K562 (cell line): Measurements from ENCODE around the gene SPATA16. TPM values are rescaled to one million over a fixed set of nuclear protein-coding genes. Genes with fewer than 3 reads are reported as not detected.

Source experiments
- ATAC-seq: fragments of 200-7000 bp; cut with Tn5 transposase; 3 replicates; pipeline ENCODE4 v1.9.1; 2020; ENCODE audit warnings: moderate library complexity
- BruUV-seq: library from RNA; stranded (reverse); fragments of 400-500 nt; replicated peaks from 2 replicates; lab custom pipeline; 2021; lab: Mats Ljungman, UMichigan
- CTCF ChIA-PET: fragments of 300-600 bp; formaldehyde crosslinking; extraction: SDS; loops from one replicate; lab custom pipeline; 2021; ENCODE audit warnings: low intra/inter-chr PET ratio; lab: Yijun Ruan, JAX
- POLR2A ChIA-PET: fragments of 300-600, 350-650 bp; sonication (Branson Sonifier 250); formaldehyde crosslinking; extraction: SDS; loops from one replicate; lab custom pipeline; 2021; ENCODE audit warnings: antibody characterized with exemption, inconsistent platforms; lab: Yijun Ruan, JAX
- DNase-seq, 4 experiments: peaks; one replicate each; pipeline versions ENCODE4 v3.0.0 to v3.0.0-alpha.2; 2011 to 2018; ENCODE audit warnings: low spot score in 3 of 4, mixed read lengths in 3 of 4; ENCODE audit errors: extremely low read depth in 1 of 4
- FAIRE-seq: peaks from 2 replicates; lab custom pipeline; 2011; peaks lifted over from hg19 to GRCh38; lab: Jason Lieb, UNC
- H2AFZ ChIP-seq: 2 replicates; pipeline ENCODE4 v1.6.0; 2011; ENCODE audit warnings: low read depth, low read length, control low read depth, inconsistent platforms
- H3K27ac ChIP-seq: fragments of 200-600 bp; 3 replicates; pipeline ENCODE4 v1.8.0; 2011; ENCODE audit warnings: low read depth, mild to moderate bottlenecking, control low read depth, inconsistent platforms, low read length, moderate library complexity, mixed read lengths; ENCODE audit errors: extremely low read depth
- H3K27me3 ChIP-seq, 2 experiments: fragments of 300-600 bp in 1 of 2; 2 replicates in 1 of 2; 3 replicates in 1 of 2; pipeline versions ENCODE4 v1.6.0 to v1.8.0; 2011; ENCODE audit warnings: inconsistent platforms in 2 of 2, low read length in 2 of 2, mild to moderate bottlenecking in 1 of 2, mixed read lengths in 1 of 2, moderate library complexity in 1 of 2; ENCODE audit not compliant: control insufficient read depth in 2 of 2, insufficient read depth in 2 of 2
- H3K36me3 ChIP-seq: fragments of 300-600 bp; 3 replicates; pipeline ENCODE4 v1.8.0; 2011; ENCODE audit warnings: mild to moderate bottlenecking, low read length, inconsistent platforms; ENCODE audit not compliant: control insufficient read depth, insufficient read depth
- H3K4me1 ChIP-seq, 2 experiments: fragments of 200-600 bp in 1 of 2; replicated peaks in 1 of 2; 2 replicates in 1 of 2; 3 replicates in 1 of 2; pipeline versions ENCODE4 v1.5.1 to v1.8.0; 2011; ENCODE audit warnings: inconsistent platforms in 2 of 2, low read length in 2 of 2, mild to moderate bottlenecking in 1 of 2, mixed read lengths in 1 of 2, moderate library complexity in 1 of 2; ENCODE audit not compliant: control insufficient read depth in 2 of 2, insufficient read depth in 2 of 2
- H3K4me2 ChIP-seq: 2 replicates; pipeline ENCODE4 v1.6.1; 2011; ENCODE audit warnings: low read length, control low read depth, inconsistent platforms, mixed read lengths; ENCODE audit not compliant: insufficient read depth
- H3K4me3 ChIP-seq: fragments of 200-600 bp; sonication (generic), shearing (Covaris generic); 2 replicates; pipeline ENCODE4 v1.5.1; 2016; ENCODE audit warnings: control low read depth, inconsistent platforms
- H3K79me2 ChIP-seq: fragments of 200-600 bp; 3 replicates; pipeline ENCODE4 v1.8.0; 2011; ENCODE audit warnings: low read length, inconsistent platforms; ENCODE audit not compliant: control insufficient read depth, insufficient read depth
- H3K9ac ChIP-seq, 2 experiments: 2 replicates each; pipeline versions ENCODE4 v1.6.0 to v1.6.1; 2011; ENCODE audit warnings: low read depth in 2 of 2, low read length in 2 of 2, control low read depth in 1 of 2, inconsistent platforms in 1 of 2, mild to moderate bottlenecking in 1 of 2, mixed read lengths in 1 of 2; ENCODE audit not compliant: insufficient read depth in 1 of 2
- H3K9me1 ChIP-seq: one replicate; pipeline ENCODE4 v1.6.0; 2011; ENCODE audit warnings: inconsistent platforms, mild to moderate bottlenecking, low read length, moderate library complexity; ENCODE audit not compliant: control insufficient read depth, insufficient read depth
- H3K9me3 ChIP-seq: replicated peaks from 2 replicates; pipeline ENCODE4 v1.5.1; 2011; ENCODE audit warnings: low read depth, low read length, inconsistent platforms; ENCODE audit not compliant: control insufficient read depth, insufficient read depth
- H4K20me1 ChIP-seq: replicated peaks from 2 replicates; pipeline ENCODE4 v1.6.1; 2011; ENCODE audit warnings: low read length, inconsistent platforms, mixed read lengths; ENCODE audit not compliant: control insufficient read depth, insufficient read depth
- CREBBP ChIP-seq: IDR thresholded peaks from one replicate; pipeline ENCODE4 v1.6.1; 2012; ENCODE audit warnings: low read depth, mild to moderate bottlenecking, control low read depth, inconsistent platforms, low read length
- NR2C1 ChIP-seq, 2 experiments: fragments of 450-650 bp; IDR thresholded peaks; 2 replicates each; pipeline ENCODE4 v1.6.1; 2017; ENCODE audit warnings: mild to moderate bottlenecking in 2 of 2, antibody characterized with exemption in 1 of 2, inconsistent platforms in 1 of 2, missing compliant biosample characterization in 1 of 2, missing genetic modification characterization in 1 of 2
- SETDB1 ChIP-seq: IDR thresholded peaks from one replicate; pipeline ENCODE4 v1.6.1; 2012; ENCODE audit warnings: low read length, control low read depth, inconsistent platforms
- SIRT6 ChIP-seq: IDR thresholded peaks from one replicate; pipeline ENCODE4 v1.6.1; 2012; ENCODE audit warnings: low read depth, mild to moderate bottlenecking, control low read depth, inconsistent platforms, low read length, moderate library complexity
- ZNF707 ChIP-seq: fragments of 250-450 bp; sonication (Bioruptor Pico); conservative IDR thresholded peaks from 2 replicates; pipeline ENCODE4 v1.8.0; 2022; ENCODE audit warnings: inconsistent platforms, mild to moderate bottlenecking, moderate library complexity
- WGBS: fragments of 100-300 bp; shearing (Covaris generic); methylation state at CpG from one replicate; pipeline ENCODE4 v1.1.6; 2016; ENCODE audit warnings: low coverage, mixed read lengths; ENCODE audit not compliant: insufficient coverage; ENCODE audit errors: missing lambda C conversion rate; 5-methylcytosine and 5-hydroxymethylcytosine counted together
- in situ Hi-C: fragments of 300-500 bp; cut with MboI; formaldehyde crosslinking; loops from 4 replicates; pipeline ENCODE4 v1.15.0; 2018; ENCODE audit warnings: inconsistent platforms, mixed read lengths
- intact Hi-C: fragments of 100-400 bp; cut with micrococcal nuclease; formaldehyde crosslinking; loops from 2 replicates; pipeline ENCODE4 v1.14.2; 2022
- polyA plus RNA-seq, 8 experiments: library from polyadenylated mRNA; depleted of rRNA in 4 of 8; stranded (reverse) in 5 of 8; unstranded in 3 of 8; fragments of >200 nt; fragmentation: Nextera tagmentation in 2 of 8; fragmentation: Illumina TruSeq in 1 of 8; extraction: Ambion mirVana in 2 of 8; extraction: Trizol in 1 of 8; gene quantifications; 2 replicates each; pipeline versions ENCODE4 v1.2.1 to v1.2.3, GENCODE V29; 2011 to 2014; ENCODE audit warnings: inconsistent platforms in 1 of 8, missing spikeins in 1 of 8
- total RNA-seq, 7 experiments: library from RNA; depleted of rRNA in 6 of 7; stranded (reverse); fragments of >200 nt in 6 of 7; fragmentation: Illumina TruSeq in 2 of 7; extraction: Trizol in 2 of 7; gene quantifications; 2 replicates each; pipeline versions ENCODE4 v1.2.1 to v1.2.3, GENCODE V29; 2011 to 2021; ENCODE audit warnings: low replicate concordance in 1 of 7
- TF ChIP-seq, protein P1 (sequence below), 2 experiments: fragments of 450-650 bp in 1 of 2; sonication (generic) in 1 of 2; formaldehyde crosslinking in 1 of 2; IDR thresholded peaks; 2 replicates each; pipeline versions ENCODE4 v1.7.1 to v1.9.0; 2016 to 2022; ENCODE audit warnings: inconsistent platforms in 1 of 2, mild to moderate bottlenecking in 1 of 2, missing genetic modification reagents in 1 of 2

Gene SPATA16
- total and polyA plus RNA-seq, 9 of the 15 experiments (the other 6 are each of a cell fraction or from before 2014, with no cell fraction given): not detected

DNA sequence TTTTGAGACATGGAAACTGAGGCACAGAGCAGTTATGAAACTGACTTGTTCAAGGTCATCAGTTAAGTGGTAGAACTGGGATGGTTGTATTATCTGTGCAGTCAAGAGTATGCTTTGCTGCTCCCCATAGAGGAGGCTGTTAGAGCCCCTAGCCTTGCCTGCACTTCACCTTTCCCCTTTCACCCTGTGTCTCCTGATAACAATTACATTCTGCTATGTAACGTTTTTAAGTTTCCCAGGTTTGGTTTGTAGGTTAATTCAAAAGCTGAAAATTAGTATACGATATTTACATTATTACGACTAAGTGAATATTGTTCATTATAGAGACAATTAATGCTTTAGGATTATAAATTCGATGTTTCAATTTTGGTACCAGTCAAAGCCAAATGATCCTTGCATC, 300.6 kb downstream of the SPATA16 start:
- H3K4me3 ChIP-seq: no peak overlapping the region
- H4K20me1 ChIP-seq: no peaks in the 10 kb centered on the region
- ChIA-PET CTCF (no interaction called here), POLR2A (no interaction called here)
- no peak overlapping the region for H3K9ac ChIP-seq
- 62% methylated on average over 4 of the region's 4 CpGs for WGBS
- H3K4me2 ChIP-seq: no peak overlapping the region
- DNase-seq: no peak
- peaks cover 4 to 15% of the 10 kb centered on the region in 2 experiments; a peak in 3 of 5 replicates for H3K4me1 ChIP-seq
- no peaks in the 10 kb centered on the region for H3K9me3 ChIP-seq
- BruUV-seq: no TSS peak
- intact Hi-C loops: no loop called here
- H3K27ac ChIP-seq: no peak overlapping the region
- H2AFZ ChIP-seq: peak overlapping the region; percentile 17; the same call in 1 of the 2 replicates
- no peak for ATAC-seq
- FAIRE-seq: no peak
- no peaks in the 10 kb centered on the region for H3K9me1 ChIP-seq
- in situ Hi-C loops: no loop called here
- H3K79me2 ChIP-seq: no peaks in the 10 kb centered on the region
- no peaks in the 10 kb centered on the region for H3K36me3 ChIP-seq
- H3K27me3 ChIP-seq: no peaks in the 10 kb centered on the region
- TF ChIP-seq ZNF707 (no peak), NR2C1 (IDR thresholded peaks at IDR 0.05) (peak; percentile 65), NR2C1 (tag; IDR thresholded peaks at IDR 0.05) (peak; percentile 55)

DNA sequence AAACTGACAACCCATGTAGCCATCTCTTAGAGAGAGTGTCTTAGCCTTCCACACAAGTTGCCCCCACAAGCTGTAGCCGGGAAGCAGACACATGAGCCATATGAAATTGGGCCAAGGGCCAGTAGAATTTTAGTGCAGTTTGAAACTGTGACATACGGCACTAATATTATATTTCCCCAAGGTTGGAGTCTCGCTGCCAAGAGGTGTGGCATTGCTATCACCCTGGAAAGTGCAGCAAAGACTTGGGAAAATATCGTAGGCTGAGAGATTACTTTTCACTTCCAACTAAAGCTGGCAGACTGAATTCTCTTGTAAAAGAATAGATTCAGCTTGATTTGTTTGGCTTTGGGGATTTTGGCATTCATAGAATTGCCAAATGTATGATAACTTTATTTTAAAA, 301.4 kb downstream of the SPATA16 start:
- 44% methylated on average over 4 of the region's 4 CpGs for WGBS
- ATAC-seq: no peak
- no peak overlapping the region for H3K4me3 ChIP-seq
- H3K4me1 ChIP-seq: peaks cover 4 to 10% of the 10 kb centered on the region in 2 experiments; a peak in 3 of 5 replicates
- H3K9me3 ChIP-seq: no peaks in the 10 kb centered on the region
- no peak overlapping the region for H3K27ac ChIP-seq
- H4K20me1 ChIP-seq: no peaks in the 10 kb centered on the region
- no peak for DNase-seq
- CTCF ChIA-PET: no interaction called here
- no peaks in the 10 kb centered on the region for H3K27me3 ChIP-seq
- no peaks in the 10 kb centered on the region for H3K36me3 ChIP-seq
- intact Hi-C loops: loop anchor here (5.0 to 10.0 kb wide), 3 partner anchors 73 to 435 kb away; no protein-coding TSS in a partner anchor
- H3K4me2 ChIP-seq: no peak overlapping the region
- H3K9me1 ChIP-seq: no peaks in the 10 kb centered on the region
- H2AFZ ChIP-seq: peak overlapping the region; percentile 14; the same call in 1 of the 2 replicates
- no peaks in the 10 kb centered on the region for H3K79me2 ChIP-seq
- BruUV-seq: no TSS peak
- no peak overlapping the region for H3K9ac ChIP-seq
- POLR2A ChIA-PET: no interaction called here
- no peak for FAIRE-seq
- in situ Hi-C loops: no loop called here
- TF ChIP-seq SIRT6: no peak
- no peak for TF ChIP-seq SETDB1
- TF ChIP-seq CREBBP: no peak
- TF ChIP-seq, protein P1, sequence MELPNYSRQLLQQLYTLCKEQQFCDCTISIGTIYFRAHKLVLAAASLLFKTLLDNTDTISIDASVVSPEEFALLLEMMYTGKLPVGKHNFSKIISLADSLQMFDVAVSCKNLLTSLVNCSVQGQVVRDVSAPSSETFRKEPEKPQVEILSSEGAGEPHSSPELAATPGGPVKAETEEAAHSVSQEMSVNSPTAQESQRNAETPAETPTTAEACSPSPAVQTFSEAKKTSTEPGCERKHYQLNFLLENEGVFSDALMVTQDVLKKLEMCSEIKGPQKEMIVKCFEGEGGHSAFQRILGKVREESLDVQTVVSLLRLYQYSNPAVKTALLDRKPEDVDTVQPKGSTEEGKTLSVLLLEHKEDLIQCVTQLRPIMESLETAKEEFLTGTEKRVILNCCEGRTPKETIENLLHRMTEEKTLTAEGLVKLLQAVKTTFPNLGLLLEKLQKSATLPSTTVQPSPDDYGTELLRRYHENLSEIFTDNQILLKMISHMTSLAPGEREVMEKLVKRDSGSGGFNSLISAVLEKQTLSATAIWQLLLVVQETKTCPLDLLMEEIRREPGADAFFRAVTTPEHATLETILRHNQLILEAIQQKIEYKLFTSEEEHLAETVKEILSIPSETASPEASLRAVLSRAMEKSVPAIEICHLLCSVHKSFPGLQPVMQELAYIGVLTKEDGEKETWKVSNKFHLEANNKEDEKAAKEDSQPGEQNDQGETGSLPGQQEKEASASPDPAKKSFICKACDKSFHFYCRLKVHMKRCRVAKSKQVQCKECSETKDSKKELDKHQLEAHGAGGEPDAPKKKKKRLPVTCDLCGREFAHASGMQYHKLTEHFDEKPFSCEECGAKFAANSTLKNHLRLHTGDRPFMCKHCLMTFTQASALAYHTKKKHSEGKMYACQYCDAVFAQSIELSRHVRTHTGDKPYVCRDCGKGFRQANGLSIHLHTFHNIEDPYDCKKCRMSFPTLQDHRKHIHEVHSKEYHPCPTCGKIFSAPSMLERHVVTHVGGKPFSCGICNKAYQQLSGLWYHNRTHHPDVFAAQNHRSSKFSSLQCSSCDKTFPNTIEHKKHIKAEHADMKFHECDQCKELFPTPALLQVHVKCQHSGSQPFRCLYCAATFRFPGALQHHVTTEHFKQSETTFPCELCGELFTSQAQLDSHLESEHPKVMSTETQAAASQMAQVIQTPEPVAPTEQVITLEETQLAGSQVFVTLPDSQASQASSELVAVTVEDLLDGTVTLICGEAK (IDR thresholded peaks at IDR 0.05): no peak
- TF ChIP-seq, protein P1 (CRISPR knock-in tag; IDR thresholded peaks at IDR 0.05): no peak
